Mucosa of descending colon (tissue), 3 donors: Measurements from ENCODE around the gene MRM2. TPM values are rescaled to one million over a fixed set of nuclear protein-coding genes. Genes with fewer than 3 reads are reported as not detected.

ENCODE experiments used
- ATAC-seq: fragments of 200-7000 bp; cut with Tn5 transposase; one replicate; pipeline ENCODE4 v1.9.1; 2020; ENCODE audit warnings: mild to moderate bottlenecking, moderate library complexity
- DNase-seq, 3 donors: peaks; one replicate each; pipeline ENCODE4 v3.0.0-alpha.2; 2020
- H3K36me3 ChIP-seq: fragments of 200-600 bp; one replicate; pipeline ENCODE4 v1.8.0; 2021; ENCODE audit warnings: low read depth, mild to moderate bottlenecking
- H3K4me1 ChIP-seq: fragments of 200-600 bp; one replicate; pipeline ENCODE4 v1.8.0; 2021; ENCODE audit warnings: low read depth, mild to moderate bottlenecking
- H3K4me3 ChIP-seq: fragments of 200-600 bp; one replicate; pipeline ENCODE4 v1.8.0; 2021; ENCODE audit warnings: mild to moderate bottlenecking
- H3K9me3 ChIP-seq: fragments of 200-600 bp; one replicate; pipeline ENCODE4 v1.8.0; 2021; ENCODE audit warnings: mild to moderate bottlenecking
- CTCF ChIP-seq: fragments of 200-600 bp; IDR thresholded peaks from one replicate; pipeline ENCODE4 v1.8.0; 2022; ENCODE audit warnings: antibody characterized with exemption, mild to moderate bottlenecking
- intact Hi-C, 2 donors: fragments of 100-400 bp; cut with DNase I in 1 of 2; cut with micrococcal nuclease in 1 of 2; formaldehyde crosslinking; loops; one replicate each; pipeline versions ENCODE4 v1.11.0 to v1.11.1; 2022; cut with DNase I, micrococcal nuclease
- total RNA-seq, 3 donors: library from RNA; stranded (reverse); fragmentation: NEBNext Ultra II Directional in 2 of 3; extraction: Animal tissue kit (Norgen Biotek cat#: 25700) in 2 of 3; gene quantifications; one replicate each; pipeline versions ENCODE4 v1.2.1 to v1.2.4, GENCODE V29; 2021 to 2023
- donor health status: DM: no; HTN: no; CAD: no; lungs with moderate emphysema.
- donor health status: DM: no; HTN: no; CAD: no.
- donor health status: DM: no; HTN: yes; CAD: no.

Gene MRM2
- total RNA-seq, 3 donors from 2014 or later = 16.5 to 18.8 (median 17.2) TPM

- H3K4me1 ChIP-seq = no peaks in the 10 kb centered on the region
- no peaks in the 10 kb centered on the region for H3K9me3 ChIP-seq
- DNase-seq (no peak), ATAC-seq (no peak)
- no peak overlapping the region for H3K4me3 ChIP-seq
- intact Hi-C loops = no loop called here
- H3K36me3 ChIP-seq = no peaks in the 10 kb centered on the region
- no peak for TF ChIP-seq CTCF
Measured at GRCh38 chr7:2222516-2222915, 19.5 kb downstream of the MRM2 start.

GRCh38 chr7:2220954-2221353 lies 21.1 kb downstream of the MRM2 start:
- no peak for ATAC-seq
- Histone ChIP-seq H3K9me3 (no peaks in the 10 kb centered on the region), H3K4me1 (no peaks in the 10 kb centered on the region), H3K36me3 (no peaks in the 10 kb centered on the region), H3K4me3 (no peak overlapping the region)
- intact Hi-C loops = no loop called here
- TF ChIP-seq CTCF = no peak
- DNase-seq = no peak

GRCh38 chr7:2220506-2220905 lies 21.5 kb downstream of the MRM2 start:
- Histone ChIP-seq H3K4me1 (no peaks in the 10 kb centered on the region), H3K36me3 (no peaks in the 10 kb centered on the region), H3K4me3 (no peak overlapping the region), H3K9me3 (no peaks in the 10 kb centered on the region)
- ATAC-seq = no peak
- intact Hi-C loops = no loop called here
- TF ChIP-seq CTCF = no peak
- DNase-seq = no peak

- ATAC-seq = no peak
- Histone ChIP-seq H3K9me3 (no peaks in the 10 kb centered on the region), H3K4me1 (no peaks in the 10 kb centered on the region), H3K36me3 (no peaks in the 10 kb centered on the region), H3K4me3 (no peak overlapping the region)
- no peak for TF ChIP-seq CTCF
- intact Hi-C loops = no loop called here
- no peak for DNase-seq
Measured at GRCh38 chr7:2220030-2220429, 22.0 kb downstream of the MRM2 start.

GRCh38 chr7:2219606-2220005 lies 22.4 kb downstream of the MRM2 start:
- H3K36me3 ChIP-seq = no peaks in the 10 kb centered on the region
- no peak for TF ChIP-seq CTCF
- intact Hi-C loops = no loop called here

GRCh38 chr7:2219136-2219535 lies 22.9 kb downstream of the MRM2 start:
- Histone ChIP-seq H3K9me3 (no peaks in the 10 kb centered on the region), H3K4me1 (no peaks in the 10 kb centered on the region), H3K4me3 (no peak overlapping the region), H3K36me3 (no peaks in the 10 kb centered on the region)
- intact Hi-C loops = no loop called here
- no peak for ATAC-seq
- DNase-seq = no peak
- TF ChIP-seq CTCF = no peak

More at GRCh38 chr7:2219606-2220005, 22.4 kb downstream of the MRM2 start:
- Histone ChIP-seq H3K9me3 (no peaks in the 10 kb centered on the region), H3K4me3 (no peak overlapping the region), H3K4me1 (no peaks in the 10 kb centered on the region)
- ATAC-seq = no peak
- DNase-seq = no peak
